ENCODE results near the gene SLC25A36. TPM values are rescaled to one million over a fixed set of nuclear protein-coding genes. Genes with fewer than 3 reads are reported as not detected.

SLC25A36 gene, protein sequence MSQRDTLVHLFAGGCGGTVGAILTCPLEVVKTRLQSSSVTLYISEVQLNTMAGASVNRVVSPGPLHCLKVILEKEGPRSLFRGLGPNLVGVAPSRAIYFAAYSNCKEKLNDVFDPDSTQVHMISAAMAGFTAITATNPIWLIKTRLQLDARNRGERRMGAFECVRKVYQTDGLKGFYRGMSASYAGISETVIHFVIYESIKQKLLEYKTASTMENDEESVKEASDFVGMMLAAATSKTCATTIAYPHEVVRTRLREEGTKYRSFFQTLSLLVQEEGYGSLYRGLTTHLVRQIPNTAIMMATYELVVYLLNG
- total RNA-seq, result 10 to 100 TPM in 1 of 2 donors, 1 to 10 TPM in 1; 5.5 to 20.5 TPM
- polyA plus RNA-seq, result 1 to 10 TPM; 1.5 to 5.4 TPM

DNA sequence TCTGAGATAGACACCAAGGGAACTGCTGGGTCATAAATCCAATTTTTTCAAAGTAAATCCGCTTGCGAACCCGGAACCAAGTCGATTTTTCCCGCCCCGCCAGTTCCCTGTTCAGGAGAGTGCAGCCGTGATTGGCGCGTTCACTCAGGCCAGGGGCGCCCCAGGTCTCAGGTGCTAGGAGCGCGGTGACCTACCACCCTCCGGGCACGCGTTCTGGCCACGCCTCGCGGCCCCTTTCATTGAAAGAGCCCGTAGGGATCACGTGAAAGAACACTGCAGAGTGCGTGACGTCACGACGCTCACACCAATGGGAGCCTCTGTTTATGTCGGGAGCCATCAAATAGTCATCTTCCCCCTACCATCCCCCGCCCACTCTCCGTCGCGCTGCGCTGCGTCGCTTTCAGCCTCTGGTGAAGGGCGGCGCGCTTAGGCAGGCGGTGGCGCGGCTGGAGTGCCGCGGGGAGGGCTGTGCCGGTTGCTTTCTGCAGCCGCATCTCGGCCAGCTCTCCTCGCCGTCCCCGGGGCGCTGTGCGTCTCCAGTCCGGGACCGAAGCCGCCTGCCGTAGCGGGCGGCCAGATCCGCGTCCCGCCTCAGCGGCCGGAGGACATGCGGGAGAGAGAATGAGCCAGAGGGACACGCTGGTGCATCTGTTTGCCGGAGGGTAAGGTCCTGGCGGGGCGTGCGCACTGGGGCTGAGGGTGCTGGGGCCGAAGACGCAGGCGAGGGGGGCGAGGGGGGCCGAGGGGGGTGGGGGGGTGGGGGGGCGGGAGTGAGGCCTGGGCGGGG is at the start of gene SLC25A36:
Gene SLC25A36, plus strand, starts transcription at position 403 of the 787 bp plus-strand sequence. Its CDS starts 219 bp downstream, at position 622.
- H3K27me3 ChIP-seq (ENCODE audit: control insufficient read depth in 4 of 4, insufficient read depth in 4 of 4, low read length in 3 of 4), result peaks cover 0 to 7% (median 2%) of the 10 kb centered on the region in 4 donors
- DNase-seq (ENCODE audit: low spot score), result peak; percentile 93
- peaks cover 0 to 3% (median 0%) of the 10 kb centered on the region in 4 donors for H3K9me3 ChIP-seq (ENCODE audit: control insufficient read depth in 4 of 4, low read length in 3 of 4)
- WGBS, result 4% methylated on average over 72 of the region's 72 CpGs
- TF ChIP-seq, protein P1, sequence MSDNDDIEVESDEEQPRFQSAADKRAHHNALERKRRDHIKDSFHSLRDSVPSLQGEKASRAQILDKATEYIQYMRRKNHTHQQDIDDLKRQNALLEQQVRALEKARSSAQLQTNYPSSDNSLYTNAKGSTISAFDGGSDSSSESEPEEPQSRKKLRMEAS (IDR thresholded peaks at IDR 0.05), result peak; percentile 78
- TF ChIP-seq EGR1 (IDR thresholded peaks at IDR 0.05; ENCODE audit: low read depth in 2 of 2) (no peak), NR2F2 (IDR thresholded peaks at IDR 0.05) (peak; percentile 33), SP1 (IDR thresholded peaks at IDR 0.05) (peak; percentile 55), GABPA (IDR thresholded peaks at IDR 0.05 in 1 of 2, conservative IDR thresholded peaks at IDR 0.05 in 1 of 2) (no peak)
- peak within 1 kb of the TSS; percentile 1 to 40 for H3K9ac ChIP-seq (ENCODE audit: low read depth in 1 of 2, low read length in 2 of 2)
- H3K27ac ChIP-seq (ENCODE audit: low read depth in 1 of 2, low read length in 2 of 2), result peak within 1 kb of the TSS; percentile 73 to 88
- H3K36me3 ChIP-seq (ENCODE audit: control insufficient read depth in 4 of 4, insufficient read depth in 3 of 4, low read depth in 1 of 4, low read length in 3 of 4), result no peaks in the 10 kb centered on the region
- H3K4me1 ChIP-seq (ENCODE audit: control insufficient read depth in 4 of 4, insufficient read depth in 4 of 4, low read length in 3 of 4), result peaks cover 0 to 10% (median 5%) of the 10 kb centered on the region in 4 donors
- peak within 1 kb of the TSS; percentile 63 to 66 (median 66) for H3K4me3 ChIP-seq (ENCODE audit: low read depth in 1 of 3, low read length in 3 of 3)

DNA sequence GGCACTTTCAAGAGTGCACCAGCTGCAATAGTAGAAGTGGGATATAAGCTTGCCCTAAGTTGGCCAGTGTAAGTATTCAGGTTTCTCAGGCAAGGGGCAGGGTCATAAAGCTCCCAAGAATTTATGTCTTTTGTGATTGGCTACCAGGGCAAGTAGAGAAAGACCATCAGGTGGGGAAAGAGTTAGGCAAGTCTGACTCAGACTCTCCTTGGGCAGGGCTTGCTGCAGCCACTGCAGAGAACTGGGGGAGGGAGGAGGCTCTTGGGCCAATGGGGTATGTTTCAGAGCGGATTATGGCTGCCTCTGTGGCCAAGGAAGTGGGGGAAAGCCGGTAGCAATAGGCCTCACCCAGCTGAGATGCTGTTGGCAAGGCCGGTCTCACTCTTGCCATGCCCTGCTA is 44.6 kb upstream of the SLC25A36 start:
- no peaks in the 10 kb centered on the region for H3K4me1 ChIP-seq (ENCODE audit: control insufficient read depth in 4 of 4, insufficient read depth in 4 of 4, low read length in 3 of 4)
- no peak for DNase-seq (ENCODE audit: low spot score)
- WGBS, result 62% methylated on average over 3 of the region's 3 CpGs
- no peaks in the 10 kb centered on the region for H3K9me3 ChIP-seq (ENCODE audit: control insufficient read depth in 4 of 4, low read length in 3 of 4)
- no peak overlapping the region for H3K9ac ChIP-seq (ENCODE audit: low read depth in 1 of 2, low read length in 2 of 2)
- no peak overlapping the region for H3K4me3 ChIP-seq (ENCODE audit: low read depth in 1 of 3, low read length in 3 of 3)
- no peak overlapping the region for H3K27ac ChIP-seq (ENCODE audit: low read depth in 1 of 2, low read length in 2 of 2)
- peaks cover 0 to 14% (median 0%) of the 10 kb centered on the region in 4 donors for H3K27me3 ChIP-seq (ENCODE audit: control insufficient read depth in 4 of 4, insufficient read depth in 4 of 4, low read length in 3 of 4)
- H3K36me3 ChIP-seq (ENCODE audit: control insufficient read depth in 4 of 4, insufficient read depth in 3 of 4, low read depth in 1 of 4, low read length in 3 of 4), result no peaks in the 10 kb centered on the region
- TF ChIP-seq SP1 (IDR thresholded peaks at IDR 0.05) (no peak), GABPA (IDR thresholded peaks at IDR 0.05 in 1 of 2, conservative IDR thresholded peaks at IDR 0.05 in 1 of 2) (no peak), HNF4G (IDR thresholded peaks at IDR 0.05) (no peak), TAF1 (conservative IDR thresholded peaks at IDR 0.05) (no peak), FOXA1 (IDR thresholded peaks at IDR 0.05) (no peak), JUND (IDR thresholded peaks at IDR 0.05) (no peak), NR2F2 (IDR thresholded peaks at IDR 0.05) (no peak), YY1 (IDR thresholded peaks at IDR 0.05) (no peak), FOXA2 (IDR thresholded peaks at IDR 0.05) (no peak), HNF4A (conservative IDR thresholded peaks at IDR 0.05) (no peak), RAD21 (IDR thresholded peaks at IDR 0.05) (no peak), RXRA (IDR thresholded peaks at IDR 0.05) (no peak), EGR1 (IDR thresholded peaks at IDR 0.05; ENCODE audit: low read depth in 2 of 2) (no peak)
- TF ChIP-seq, protein P2, sequence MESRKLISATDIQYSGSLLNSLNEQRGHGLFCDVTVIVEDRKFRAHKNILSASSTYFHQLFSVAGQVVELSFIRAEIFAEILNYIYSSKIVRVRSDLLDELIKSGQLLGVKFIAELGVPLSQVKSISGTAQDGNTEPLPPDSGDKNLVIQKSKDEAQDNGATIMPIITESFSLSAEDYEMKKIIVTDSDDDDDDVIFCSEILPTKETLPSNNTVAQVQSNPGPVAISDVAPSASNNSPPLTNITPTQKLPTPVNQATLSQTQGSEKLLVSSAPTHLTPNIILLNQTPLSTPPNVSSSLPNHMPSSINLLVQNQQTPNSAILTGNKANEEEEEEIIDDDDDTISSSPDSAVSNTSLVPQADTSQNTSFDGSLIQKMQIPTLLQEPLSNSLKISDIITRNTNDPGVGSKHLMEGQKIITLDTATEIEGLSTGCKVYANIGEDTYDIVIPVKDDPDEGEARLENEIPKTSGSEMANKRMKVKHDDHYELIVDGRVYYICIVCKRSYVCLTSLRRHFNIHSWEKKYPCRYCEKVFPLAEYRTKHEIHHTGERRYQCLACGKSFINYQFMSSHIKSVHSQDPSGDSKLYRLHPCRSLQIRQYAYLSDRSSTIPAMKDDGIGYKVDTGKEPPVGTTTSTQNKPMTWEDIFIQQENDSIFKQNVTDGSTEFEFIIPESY (IDR thresholded peaks at IDR 0.05), result no peak
- TF ChIP-seq, protein P3, sequence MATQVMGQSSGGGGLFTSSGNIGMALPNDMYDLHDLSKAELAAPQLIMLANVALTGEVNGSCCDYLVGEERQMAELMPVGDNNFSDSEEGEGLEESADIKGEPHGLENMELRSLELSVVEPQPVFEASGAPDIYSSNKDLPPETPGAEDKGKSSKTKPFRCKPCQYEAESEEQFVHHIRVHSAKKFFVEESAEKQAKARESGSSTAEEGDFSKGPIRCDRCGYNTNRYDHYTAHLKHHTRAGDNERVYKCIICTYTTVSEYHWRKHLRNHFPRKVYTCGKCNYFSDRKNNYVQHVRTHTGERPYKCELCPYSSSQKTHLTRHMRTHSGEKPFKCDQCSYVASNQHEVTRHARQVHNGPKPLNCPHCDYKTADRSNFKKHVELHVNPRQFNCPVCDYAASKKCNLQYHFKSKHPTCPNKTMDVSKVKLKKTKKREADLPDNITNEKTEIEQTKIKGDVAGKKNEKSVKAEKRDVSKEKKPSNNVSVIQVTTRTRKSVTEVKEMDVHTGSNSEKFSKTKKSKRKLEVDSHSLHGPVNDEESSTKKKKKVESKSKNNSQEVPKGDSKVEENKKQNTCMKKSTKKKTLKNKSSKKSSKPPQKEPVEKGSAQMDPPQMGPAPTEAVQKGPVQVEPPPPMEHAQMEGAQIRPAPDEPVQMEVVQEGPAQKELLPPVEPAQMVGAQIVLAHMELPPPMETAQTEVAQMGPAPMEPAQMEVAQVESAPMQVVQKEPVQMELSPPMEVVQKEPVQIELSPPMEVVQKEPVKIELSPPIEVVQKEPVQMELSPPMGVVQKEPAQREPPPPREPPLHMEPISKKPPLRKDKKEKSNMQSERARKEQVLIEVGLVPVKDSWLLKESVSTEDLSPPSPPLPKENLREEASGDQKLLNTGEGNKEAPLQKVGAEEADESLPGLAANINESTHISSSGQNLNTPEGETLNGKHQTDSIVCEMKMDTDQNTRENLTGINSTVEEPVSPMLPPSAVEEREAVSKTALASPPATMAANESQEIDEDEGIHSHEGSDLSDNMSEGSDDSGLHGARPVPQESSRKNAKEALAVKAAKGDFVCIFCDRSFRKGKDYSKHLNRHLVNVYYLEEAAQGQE (IDR thresholded peaks at IDR 0.05), result no peak
- TF ChIP-seq, protein P1 (IDR thresholded peaks at IDR 0.05), result no peak
- TF ChIP-seq, protein P4, sequence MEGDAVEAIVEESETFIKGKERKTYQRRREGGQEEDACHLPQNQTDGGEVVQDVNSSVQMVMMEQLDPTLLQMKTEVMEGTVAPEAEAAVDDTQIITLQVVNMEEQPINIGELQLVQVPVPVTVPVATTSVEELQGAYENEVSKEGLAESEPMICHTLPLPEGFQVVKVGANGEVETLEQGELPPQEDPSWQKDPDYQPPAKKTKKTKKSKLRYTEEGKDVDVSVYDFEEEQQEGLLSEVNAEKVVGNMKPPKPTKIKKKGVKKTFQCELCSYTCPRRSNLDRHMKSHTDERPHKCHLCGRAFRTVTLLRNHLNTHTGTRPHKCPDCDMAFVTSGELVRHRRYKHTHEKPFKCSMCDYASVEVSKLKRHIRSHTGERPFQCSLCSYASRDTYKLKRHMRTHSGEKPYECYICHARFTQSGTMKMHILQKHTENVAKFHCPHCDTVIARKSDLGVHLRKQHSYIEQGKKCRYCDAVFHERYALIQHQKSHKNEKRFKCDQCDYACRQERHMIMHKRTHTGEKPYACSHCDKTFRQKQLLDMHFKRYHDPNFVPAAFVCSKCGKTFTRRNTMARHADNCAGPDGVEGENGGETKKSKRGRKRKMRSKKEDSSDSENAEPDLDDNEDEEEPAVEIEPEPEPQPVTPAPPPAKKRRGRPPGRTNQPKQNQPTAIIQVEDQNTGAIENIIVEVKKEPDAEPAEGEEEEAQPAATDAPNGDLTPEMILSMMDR (IDR thresholded peaks at IDR 0.05; ENCODE audit: low read depth, low read length, missing input control), result no peak
- TF ChIP-seq, protein P5, sequence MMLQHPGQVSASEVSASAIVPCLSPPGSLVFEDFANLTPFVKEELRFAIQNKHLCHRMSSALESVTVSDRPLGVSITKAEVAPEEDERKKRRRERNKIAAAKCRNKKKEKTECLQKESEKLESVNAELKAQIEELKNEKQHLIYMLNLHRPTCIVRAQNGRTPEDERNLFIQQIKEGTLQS (IDR thresholded peaks at IDR 0.05), result no peak
